GM19043 (cell line): Measurements from ENCODE around the gene DLEU7.

Experiments used
- ATAC-seq: cut with Tn5 transposase; IDR thresholded peaks from one replicate; pipeline ENCODE4 v1.9.1; 2021; ENCODE audit warnings: low read depth; ENCODE audit not compliant: unreplicated experiment

Gene DLEU7

DNA sequence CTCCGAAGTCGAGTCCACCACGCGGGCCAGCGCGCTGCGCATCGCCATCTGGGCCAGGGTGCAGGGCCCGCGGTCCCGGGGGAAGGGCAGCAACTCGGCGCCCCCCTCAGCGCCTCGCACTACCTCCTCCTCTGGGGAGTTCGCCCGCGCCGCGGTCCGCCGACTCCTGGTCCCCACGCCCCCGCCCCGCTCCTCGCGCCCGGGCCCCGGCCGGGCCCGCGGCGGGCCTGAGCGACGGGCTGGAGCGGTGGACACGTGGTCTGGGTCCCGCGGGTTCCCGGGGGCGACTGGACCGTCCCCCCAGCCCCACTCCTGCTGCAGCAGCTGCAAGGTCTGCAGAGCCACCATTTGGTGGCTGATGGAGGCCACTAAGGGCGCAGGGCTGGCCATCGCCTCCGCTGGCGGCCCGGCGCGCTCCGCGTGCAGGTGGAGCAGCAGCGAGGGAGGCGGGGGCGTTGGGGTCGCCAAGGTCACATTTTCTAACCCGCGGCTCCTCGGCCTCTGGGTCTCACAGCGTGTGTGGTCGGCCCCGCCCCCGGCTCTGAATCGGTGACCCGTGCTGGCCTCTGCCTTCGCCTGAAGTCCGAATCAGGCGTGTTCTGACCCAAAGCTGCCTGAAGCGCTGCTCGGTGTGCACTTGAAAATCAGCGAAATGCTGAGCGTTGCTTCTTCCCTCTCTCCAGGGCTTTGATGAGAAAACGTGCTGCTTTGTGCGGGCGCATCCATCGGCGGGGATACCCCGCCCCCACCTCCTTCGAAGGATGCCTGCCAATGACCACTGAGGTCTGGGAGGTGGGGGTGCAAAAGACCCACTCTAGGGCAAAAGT is at the start of gene DLEU7:
DLEU7 (minus strand) TSS at position 436 of the 827 bp plus-strand sequence; CDS start at position 390, 46 bp downstream.
- ATAC-seq = no peak

DNA sequence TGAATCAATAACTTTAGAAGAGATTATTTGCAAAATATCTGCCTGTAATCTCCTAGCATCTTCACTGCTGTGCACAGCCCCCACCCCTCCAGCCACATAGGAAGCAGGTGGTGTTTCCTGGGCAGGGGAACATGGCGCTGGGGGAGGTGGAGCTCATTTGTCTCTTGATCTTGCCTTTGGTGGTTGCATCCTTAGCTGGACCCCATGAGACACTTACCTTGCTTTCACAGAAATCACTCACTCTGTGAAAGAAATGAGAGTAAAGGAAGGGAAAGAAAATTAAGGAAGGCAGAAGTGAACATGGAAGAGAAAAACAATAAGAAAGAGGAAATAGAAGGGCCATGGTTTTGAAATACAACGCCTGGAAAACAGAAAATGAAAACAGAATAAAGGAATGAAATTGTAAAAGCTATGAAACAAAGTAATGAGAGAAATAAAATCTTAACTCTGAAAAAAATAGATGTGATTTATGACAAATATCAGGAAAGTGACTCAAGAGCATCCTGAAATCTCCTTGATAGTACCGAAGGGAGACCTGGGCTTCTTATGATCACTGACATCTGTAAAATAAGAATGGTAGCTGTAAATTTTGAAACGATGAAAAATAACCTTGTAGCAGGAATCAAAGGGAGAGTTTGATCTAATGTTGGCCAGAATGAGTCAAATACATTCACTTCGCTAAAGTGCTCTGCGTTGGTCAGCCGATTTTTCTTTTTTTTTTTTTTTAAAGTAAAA is 48.9 kb upstream of the DLEU7 start:
- ATAC-seq = no peak

DNA sequence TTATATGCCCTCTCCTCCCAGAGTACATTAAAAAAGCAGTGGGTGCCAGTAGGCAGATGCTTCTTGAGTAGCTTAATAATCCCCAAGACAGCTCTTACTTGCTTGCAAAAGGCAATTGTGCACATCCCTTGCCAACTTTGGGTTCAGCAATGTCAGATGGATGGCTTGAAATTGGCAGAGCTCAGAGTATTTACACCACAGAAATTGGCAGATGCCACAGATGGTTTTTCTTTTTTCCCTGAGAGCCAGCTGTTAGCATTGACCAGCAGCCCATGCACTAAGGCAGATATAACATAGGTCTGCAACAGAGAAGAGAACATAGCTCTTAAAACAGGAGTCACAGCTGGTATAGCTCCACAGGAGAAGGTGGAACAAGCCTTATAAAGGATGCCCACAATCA is 47.7 kb upstream of the DLEU7 start:
- ATAC-seq = no peak

DNA sequence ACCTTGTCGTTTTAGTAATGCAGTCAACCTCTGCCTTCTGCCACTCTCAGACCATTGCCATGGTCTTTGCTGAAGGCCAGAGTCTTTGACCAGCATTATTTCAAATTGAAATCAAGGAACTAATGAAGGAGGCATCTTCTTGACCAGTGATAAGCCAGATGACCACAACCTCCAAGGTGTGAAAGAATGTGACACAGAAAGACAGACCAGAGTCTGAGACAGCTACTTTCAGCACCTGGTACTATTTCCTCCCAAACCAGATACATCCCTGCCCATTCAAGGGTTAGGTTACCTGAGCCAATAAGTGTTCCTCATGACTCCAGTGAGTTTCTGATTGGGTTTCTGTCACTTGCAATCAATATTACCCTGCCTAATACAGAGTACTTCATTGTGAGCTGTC is 45.8 kb upstream of the DLEU7 start:
- ATAC-seq = no peak

DNA sequence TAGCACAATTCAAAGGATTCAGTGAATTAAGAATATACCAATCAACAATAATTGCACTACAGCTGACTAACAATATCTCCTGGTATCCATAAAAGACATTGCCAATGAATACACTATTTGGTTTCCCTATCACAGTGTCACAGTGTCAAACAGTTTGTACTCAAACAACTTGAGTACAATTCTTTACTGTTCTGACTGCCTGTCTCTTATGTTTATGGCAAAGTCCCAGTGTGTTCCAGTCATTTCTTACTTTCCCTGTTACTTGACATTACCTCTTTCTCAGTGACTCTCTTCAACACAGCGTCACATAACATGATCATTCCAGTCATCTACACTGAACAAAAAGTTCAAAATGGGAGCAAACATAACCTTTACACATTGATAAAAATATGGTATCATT is 44.9 kb upstream of the DLEU7 start:
- no peak for ATAC-seq

DNA sequence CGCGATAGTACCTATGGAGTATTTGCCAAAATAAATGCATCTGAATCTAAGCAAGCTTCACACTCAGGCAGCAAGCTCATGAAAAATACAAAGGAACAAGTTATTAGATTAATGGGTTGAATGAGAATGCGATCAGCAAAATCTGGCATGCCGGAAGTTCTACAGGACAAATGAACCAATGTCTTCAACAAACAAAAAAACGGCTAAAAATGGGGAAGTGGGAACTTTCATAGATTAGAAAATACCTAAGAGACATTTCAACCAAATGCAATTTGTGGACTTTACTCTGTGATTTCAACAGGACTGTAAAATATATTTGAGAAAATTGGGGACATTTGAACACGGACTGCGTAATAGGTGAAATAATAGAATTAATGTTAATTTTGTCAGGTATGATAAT is 43.7 kb upstream of the DLEU7 start:
- ATAC-seq = no peak

DNA sequence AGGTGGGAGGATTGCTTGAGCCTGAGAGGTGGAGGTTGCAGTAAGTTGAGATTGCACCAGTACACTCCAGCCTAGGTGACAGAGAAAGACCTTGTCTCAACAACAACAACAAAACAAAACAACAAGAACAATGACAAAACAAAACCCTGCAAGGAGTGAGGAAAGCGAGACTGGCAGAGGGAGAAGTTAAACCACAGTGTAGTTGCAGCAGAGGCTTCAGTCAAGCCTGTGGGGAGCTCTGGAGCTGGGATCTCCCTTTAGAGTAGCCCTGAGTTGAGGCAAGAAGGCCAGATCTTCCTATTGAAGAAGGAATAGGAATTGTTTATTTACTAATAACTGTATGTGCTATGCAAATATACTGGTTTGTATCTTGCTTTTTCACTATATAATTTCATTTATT is 40.8 kb upstream of the DLEU7 start:
- ATAC-seq = no peak

DNA sequence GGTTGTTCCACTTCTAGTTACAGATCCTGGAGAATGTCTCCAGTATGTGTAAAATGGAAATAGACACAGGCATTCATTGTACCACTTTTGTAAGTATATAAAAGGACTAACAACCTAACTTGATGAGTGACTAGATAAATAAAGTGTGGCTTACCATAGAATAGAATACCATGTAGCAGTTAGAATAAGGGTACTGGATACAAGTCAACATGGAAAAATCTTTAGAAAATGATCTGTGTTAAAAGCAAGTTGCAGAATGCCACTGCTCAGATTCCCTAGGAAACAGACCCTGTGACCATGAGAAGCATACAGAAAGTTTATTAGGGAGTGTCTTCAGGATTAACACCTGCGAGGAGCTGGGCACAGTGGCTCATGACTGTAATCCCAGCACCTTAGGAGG is 40.2 kb upstream of the DLEU7 start:
- no peak for ATAC-seq

DNA sequence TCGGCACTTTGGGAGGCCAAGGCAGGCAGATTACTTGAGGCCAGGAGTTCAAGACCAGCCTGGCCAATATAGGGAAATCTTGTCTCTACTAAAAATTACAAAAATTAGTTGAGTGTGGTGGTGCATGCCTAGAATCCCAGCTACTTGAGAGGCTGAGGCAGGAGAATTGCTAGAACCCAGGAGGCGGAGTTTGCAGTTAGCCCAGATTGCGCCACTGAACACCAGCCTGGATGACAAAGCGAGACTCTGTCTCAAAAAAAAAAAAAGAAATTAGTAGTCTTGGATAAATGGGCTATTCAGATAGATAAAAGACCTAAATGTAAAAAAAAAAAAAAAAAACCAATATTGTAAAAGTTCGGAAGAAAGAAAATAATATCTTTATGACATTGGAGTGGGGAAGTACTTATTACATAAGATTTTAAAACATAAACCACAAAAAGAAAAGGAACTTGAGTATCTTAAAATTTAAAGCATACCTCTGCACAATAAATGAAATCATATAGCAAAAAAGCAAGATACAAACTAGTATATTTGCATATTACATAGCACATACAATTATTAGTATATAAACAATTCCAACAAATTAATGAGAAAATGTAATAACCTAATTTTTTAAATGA is 39.4 kb upstream of the DLEU7 start:
- no peak for ATAC-seq

DNA sequence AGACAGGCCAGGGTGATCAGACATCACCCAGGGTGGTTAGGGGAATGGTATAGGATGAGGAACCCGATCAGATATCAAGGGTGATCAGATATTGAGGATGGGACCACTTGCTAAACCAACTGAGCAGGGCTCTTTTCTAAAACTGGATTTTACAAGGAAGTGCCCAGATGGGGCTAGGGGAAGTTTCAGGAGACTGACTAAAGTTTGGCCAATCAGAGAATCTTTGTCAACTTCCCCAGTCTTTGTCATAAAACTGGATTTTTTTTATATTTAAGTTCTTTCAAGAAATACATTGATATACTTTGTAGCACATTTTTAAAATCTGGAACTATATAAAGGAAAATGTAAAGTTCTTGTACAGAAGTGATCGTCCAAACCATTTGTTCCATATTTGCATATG is 30.5 kb upstream of the DLEU7 start:
- no peak for ATAC-seq

DNA sequence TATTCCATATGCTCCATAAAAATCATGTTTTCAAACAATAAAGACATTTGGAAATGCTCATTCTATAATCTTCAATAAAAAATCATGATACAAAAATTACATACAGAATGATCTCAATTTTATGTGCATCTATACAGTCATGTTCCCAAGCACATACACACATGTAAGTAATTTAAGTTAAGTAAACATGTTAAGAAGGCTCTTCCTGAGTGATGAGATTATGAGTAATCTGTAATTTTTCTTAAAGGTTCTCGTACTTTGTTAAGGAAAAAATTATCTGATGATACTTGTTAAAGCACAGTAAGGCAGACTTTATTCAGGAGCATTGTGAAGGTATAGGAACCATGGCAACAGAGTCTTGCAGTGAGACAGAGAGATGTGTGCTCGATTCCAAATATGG is 30.0 kb upstream of the DLEU7 start:
- ATAC-seq = no peak

DNA sequence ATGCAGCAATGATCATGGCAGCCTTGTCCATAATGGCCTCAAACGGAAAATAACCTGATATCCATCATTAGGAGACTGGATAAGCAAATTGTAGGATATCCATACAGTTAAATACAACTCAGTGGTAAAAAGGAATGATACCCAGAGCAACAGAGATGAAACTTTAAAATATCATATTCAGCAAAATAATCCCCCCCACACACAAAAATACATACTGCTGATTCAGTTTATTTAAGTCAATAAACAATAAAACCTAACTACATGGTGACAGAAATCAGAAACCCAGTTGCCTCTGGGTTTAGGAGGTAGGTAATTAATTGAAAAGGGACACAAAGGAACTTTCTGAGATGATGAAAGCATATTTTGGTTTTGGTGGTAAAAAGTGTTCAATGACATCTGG is 27.9 kb upstream of the DLEU7 start:
- ATAC-seq = no peak

DNA sequence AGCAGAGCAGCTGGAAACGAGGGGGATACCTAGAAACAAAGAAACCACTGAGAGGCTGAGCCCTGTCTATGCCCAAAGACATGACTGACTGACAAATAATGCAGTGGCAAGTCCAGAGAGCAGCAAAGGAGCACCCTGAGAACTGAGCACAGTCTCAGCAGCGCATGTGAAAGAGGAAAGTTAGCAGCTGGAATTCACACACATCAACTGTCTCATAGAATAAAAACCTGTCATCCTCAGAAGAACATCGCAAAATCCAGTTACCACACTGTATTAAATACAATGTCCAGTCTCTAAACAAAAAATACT is 24.1 kb upstream of the DLEU7 start:
- ATAC-seq = no peak

DNA sequence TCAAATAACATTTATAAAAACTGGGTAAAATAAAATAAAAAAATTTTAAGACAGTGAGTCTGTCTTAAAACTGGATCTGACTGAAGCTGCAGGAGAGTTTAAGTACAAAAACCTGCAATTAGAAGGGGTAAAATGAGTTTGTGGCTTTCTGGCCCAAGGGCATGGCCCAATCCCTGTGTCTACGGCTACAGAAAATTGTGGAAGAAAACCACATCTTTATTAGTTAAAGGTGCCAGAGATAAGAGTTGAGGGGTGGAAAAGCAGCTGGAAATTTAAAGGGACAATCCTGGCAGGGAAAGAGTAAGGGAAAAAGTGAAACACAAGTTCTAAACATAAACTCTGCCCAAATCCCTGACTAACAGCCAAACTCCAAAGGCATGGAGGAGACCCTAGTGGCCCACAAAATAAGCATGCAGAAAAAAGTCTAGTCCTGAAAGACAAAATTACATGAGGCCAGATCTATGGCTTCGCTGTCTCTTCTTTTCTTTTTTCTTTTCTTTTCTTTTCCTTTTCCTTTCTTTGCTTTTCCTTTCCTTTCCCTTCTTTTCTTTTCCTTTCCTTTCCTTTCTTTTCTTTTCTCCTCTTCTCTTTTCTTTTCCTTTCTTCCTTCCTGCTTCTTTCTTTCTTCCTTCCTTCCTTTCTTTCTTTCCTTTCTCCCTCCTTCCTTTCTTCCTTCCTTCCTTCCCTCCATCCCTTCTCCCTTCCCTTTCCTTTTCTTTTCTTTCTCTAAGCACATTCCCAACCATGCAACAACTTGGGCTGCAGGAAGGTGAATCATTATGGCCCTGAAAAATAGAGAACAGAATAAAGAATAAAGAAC is 23.5 kb upstream of the DLEU7 start:
- ATAC-seq = no peak

DNA sequence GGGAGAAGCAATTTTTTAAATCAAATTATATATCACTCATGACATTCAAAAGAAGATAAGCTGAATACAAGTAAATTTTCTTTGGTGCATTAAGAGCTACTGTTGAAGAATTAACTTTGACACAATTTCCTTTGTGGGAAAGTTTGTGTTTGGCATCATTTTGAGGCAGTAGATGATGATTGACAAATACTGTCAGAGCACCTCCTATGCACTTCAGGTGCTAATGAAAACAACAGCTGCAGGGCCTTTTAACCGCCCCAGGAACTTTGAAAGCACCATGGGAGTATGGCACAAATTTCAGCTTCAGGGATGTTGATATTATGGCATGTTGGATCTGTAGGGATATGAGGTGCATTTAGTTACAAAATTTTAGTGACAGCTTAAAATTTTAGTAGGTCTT is 21.0 kb upstream of the DLEU7 start:
- ATAC-seq = no peak

DNA sequence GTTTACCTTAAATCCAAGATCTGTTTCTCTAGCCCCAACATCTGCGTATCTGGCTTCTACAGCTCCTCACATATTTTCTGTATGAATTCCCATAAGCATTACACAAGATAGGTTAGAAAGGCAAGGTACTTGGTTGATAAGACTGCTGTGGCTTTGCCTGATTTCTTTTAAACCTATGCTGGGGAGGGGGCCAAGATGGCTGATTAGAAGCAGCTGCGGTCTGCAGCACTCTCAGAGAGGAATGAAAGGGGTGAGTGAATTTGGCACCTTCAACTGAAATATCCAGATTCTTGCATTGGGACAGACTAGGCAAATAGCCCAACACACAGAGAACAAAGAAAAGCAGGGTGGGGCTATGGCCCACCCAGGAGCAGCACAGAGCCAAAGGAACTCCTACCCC is 12.2 kb upstream of the DLEU7 start:
- no peak for ATAC-seq

DNA sequence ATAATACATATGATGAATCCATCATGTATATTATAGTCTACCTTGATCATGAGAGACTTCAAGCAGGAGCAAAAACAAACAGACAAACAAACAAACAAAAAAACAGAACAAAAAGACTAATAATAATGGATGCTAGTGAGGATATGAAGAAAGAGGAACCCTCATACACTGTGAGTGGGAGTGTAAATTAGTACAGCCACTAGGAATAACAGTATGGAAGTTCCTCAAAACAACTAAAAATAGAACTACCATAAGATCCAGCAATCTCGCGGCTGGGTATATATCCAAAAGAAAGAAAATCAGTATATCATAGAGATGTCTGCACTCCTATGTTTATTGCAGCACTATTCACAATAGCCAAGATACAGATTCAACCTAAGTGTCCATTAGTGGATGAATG is 7.0 kb upstream of the DLEU7 start:
- ATAC-seq = no peak

DNA sequence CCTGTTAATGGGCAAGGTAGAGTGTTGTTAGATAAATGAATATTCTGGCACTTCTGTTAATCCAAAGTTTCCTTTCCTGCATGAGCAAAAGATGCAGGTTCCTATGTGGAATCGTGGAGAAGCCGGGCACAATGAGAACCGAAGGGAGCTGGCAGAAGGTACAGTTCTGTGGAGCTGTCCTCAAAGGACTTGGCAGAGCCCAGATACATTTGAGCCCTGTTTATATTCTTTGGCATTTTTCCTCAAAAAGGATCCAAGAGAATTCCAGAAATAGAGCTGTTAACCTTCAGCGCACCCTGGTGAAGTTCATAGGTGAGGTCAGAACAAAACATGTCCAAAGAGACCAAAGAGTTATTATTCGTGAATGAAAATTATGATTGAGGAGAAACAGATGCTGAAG is 4.0 kb upstream of the DLEU7 start:
- ATAC-seq = no peak

DNA sequence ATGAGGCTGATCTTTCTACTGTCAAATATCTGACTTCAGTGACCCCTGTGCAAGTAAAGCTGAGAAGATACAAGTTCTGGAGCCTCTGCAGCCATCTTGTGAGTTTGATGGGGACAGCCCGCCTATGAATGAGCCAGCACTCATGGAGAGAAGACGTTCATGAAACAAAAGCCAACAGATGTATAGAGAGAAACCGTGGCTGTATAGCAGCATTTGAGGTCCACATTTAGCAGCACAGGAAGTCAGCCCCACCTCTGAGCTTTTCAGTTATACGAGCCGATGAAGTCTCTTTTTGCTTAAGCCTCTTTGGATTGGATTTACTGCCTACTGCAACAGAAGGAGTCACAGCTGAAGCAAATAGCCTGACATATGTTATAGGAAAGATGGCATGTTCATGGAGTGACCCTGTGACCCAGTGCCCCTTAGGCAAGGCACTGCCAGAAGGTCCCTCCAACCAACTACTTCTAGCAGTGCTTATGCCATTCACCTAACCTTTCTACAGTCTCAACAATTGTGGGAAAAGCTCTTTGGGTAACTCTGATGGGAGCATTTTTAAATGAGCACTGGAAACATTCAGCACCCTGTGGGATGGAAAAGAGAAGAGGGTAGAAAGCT is 3.5 kb upstream of the DLEU7 start:
- no peak for ATAC-seq

DNA sequence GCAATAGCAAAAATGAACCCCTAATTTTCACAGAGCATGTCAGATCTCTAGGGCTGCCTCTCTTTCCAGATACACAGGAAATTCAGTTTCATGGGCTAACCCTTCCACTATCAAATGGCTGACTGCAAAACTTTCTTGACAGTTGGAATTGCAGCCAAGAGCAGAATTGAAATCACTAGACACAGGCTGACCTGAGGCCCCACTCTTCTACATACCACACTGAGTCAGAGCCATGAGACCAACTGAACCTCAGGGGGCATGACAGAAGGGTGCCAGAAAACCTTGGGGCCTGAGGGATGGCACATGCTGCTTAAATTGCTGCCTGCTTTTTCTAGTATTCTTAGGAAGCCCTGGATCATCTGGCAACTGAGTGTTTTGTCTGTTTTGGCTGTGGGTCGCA is 1.7 kb upstream of the DLEU7 start:
- no peak for ATAC-seq
